Measurements from ENCODE around the gene DNAJC8. TPM values are rescaled to one million over a fixed set of nuclear protein-coding genes. Genes with fewer than 3 reads are reported as not detected.
A peak's percentile ranks its signal among the peaks of the same experiment; 100 is the strongest.

DNAJC8 gene
- total RNA-seq, 1 experiment from 2014 or later: 57.6 TPM

DNA sequence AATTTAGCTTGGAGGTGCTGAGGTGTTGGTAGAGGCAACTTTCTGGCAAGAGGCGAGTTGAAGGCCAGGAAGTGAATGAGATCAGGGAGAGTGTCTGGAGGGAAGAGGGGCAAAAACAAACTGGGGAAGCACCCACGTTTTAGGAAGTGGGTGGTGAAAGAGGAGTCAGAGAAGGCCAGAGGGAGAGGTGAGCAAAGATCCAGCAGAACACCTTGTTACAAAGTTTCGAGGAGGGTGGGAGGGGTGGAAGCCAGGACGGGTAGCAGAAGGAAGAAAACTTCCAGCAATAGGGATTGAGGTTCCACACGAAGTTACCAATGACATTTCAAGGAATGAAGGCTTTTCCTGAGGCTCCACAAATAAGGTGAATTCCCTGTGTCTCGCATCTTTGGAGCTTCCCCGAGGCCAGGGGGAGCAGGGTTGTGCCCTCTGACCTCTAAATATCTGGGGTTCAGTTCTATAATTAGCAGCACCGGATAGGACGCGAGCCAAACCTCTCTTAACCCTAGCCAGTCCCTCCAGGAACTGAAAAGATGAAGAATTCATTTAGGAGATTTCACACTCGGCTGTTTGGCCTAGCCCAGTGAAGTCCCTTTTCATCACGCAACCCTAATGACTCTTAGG, 25.9 kb upstream of the DNAJC8 start:
- TSS peak; percentile 89 for BruUV-seq (replicated peaks)
- DNase-seq: no peak
- Mint-ChIP-seq H3K4me3 (ENCODE audit: low read depth, unreplicated experiment) (peak overlapping the region; percentile 77), H3K9me3 (ENCODE audit: low read depth, unreplicated experiment) (no peaks in the 10 kb centered on the region), H3K4me1 (ENCODE audit: low read depth, unreplicated experiment) (peaks cover 18% of the 10 kb centered on the region), H3K27ac (ENCODE audit: unreplicated experiment) (peak overlapping the region; percentile 99), H3K36me3 (ENCODE audit: insufficient read depth, unreplicated experiment) (peaks cover 35% of the 10 kb centered on the region), H3K27me3 (ENCODE audit: unreplicated experiment) (no peaks in the 10 kb centered on the region)
- TF ChIP-seq, protein P1, sequence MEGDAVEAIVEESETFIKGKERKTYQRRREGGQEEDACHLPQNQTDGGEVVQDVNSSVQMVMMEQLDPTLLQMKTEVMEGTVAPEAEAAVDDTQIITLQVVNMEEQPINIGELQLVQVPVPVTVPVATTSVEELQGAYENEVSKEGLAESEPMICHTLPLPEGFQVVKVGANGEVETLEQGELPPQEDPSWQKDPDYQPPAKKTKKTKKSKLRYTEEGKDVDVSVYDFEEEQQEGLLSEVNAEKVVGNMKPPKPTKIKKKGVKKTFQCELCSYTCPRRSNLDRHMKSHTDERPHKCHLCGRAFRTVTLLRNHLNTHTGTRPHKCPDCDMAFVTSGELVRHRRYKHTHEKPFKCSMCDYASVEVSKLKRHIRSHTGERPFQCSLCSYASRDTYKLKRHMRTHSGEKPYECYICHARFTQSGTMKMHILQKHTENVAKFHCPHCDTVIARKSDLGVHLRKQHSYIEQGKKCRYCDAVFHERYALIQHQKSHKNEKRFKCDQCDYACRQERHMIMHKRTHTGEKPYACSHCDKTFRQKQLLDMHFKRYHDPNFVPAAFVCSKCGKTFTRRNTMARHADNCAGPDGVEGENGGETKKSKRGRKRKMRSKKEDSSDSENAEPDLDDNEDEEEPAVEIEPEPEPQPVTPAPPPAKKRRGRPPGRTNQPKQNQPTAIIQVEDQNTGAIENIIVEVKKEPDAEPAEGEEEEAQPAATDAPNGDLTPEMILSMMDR (IDR thresholded peaks at IDR 0.05; ENCODE audit: unreplicated experiment): no peak
- CTCF ChIA-PET: interaction anchor here (0.5 to 1.5 kb wide), 2 partner anchors 10 to 111 kb away, joined by 3 to 8 read pairs; no protein-coding TSS in a partner anchor
- intact Hi-C loops (cut with micrococcal nuclease; ENCODE audit: unreplicated experiment): no loop called here

- peak overlapping the region; percentile 99 for H3K27ac Mint-ChIP-seq (ENCODE audit: unreplicated experiment)
- no peak for DNase-seq
- no TSS peak for BruUV-seq (replicated peaks)
- TF ChIP-seq, protein P1 (IDR thresholded peaks at IDR 0.05; ENCODE audit: unreplicated experiment): no peak
- CTCF ChIA-PET: interaction anchor here (1.5 kb wide), 1 partner anchor 9 kb away, joined by 8 read pairs; no protein-coding TSS in a partner anchor
- H3K27me3 Mint-ChIP-seq (ENCODE audit: unreplicated experiment): no peaks in the 10 kb centered on the region
- intact Hi-C loops (cut with micrococcal nuclease; ENCODE audit: unreplicated experiment): no loop called here
- H3K4me3 Mint-ChIP-seq (ENCODE audit: low read depth, unreplicated experiment): no peak overlapping the region
- H3K4me1 Mint-ChIP-seq (ENCODE audit: low read depth, unreplicated experiment): peaks cover 18% of the 10 kb centered on the region
- peaks cover 35% of the 10 kb centered on the region for H3K36me3 Mint-ChIP-seq (ENCODE audit: insufficient read depth, unreplicated experiment)
- no peaks in the 10 kb centered on the region for H3K9me3 Mint-ChIP-seq (ENCODE audit: low read depth, unreplicated experiment)
Measured at GRCh38 chr1:28257736-28258135, 24.9 kb upstream of the DNAJC8 start.

DNA sequence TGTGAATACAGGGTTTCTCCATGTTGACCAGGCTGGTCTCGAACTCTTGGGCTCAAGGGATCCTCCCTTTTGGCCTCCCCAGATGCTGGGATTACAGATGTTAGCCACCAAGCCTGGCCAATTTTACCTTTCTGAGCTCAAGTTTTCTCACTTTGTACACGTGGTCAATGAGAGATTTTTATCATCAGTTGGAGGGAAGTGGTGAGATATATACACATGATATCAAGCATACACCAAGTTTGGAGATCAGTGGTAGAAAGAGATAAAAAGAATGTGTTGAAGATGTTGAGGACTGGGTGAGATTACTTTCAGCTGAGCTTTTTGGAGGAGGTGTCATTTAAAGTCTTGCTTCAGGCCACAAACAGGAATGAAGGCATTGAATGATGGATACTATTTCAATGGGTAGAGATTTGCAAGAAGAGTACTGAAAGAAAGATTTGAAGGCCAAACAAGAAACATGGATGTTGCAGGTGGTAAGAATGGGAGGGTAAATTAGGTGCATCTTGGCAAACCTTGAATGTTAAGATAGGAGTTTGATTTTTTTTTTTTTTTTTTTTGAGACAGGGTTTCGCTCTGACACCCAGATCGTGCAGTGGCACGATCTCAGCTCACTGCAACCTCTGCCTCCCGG, 23.5 kb upstream of the DNAJC8 start:
- CTCF ChIA-PET: interaction anchor here (0.5 kb wide), 1 partner anchor 18 kb away, joined by 4 read pairs; no protein-coding TSS in a partner anchor
- no TSS peak for BruUV-seq (replicated peaks)

GRCh38 chr1:28249866-28250295, 17.1 kb upstream of the DNAJC8 start:
- Mint-ChIP-seq H3K9me3 (ENCODE audit: low read depth, unreplicated experiment) (no peaks in the 10 kb centered on the region), H3K27ac (ENCODE audit: unreplicated experiment) (peak overlapping the region; percentile 96), H3K4me1 (ENCODE audit: low read depth, unreplicated experiment) (peaks cover 29% of the 10 kb centered on the region), H3K27me3 (ENCODE audit: unreplicated experiment) (no peaks in the 10 kb centered on the region), H3K4me3 (ENCODE audit: low read depth, unreplicated experiment) (no peak overlapping the region), H3K36me3 (ENCODE audit: insufficient read depth, unreplicated experiment) (peaks cover 22% of the 10 kb centered on the region)
- TF ChIP-seq, protein P1 (IDR thresholded peaks at IDR 0.05; ENCODE audit: unreplicated experiment): no peak
- intact Hi-C loops (cut with micrococcal nuclease; ENCODE audit: unreplicated experiment): loop anchor here (5.0 to 10.0 kb wide), 3 partner anchors 72 to 255 kb away; partner anchors contain the start of gene RCC1
- no peak for DNase-seq
- BruUV-seq (replicated peaks): no TSS peak
- CTCF ChIA-PET: interaction anchor here (0.6 to 3.3 kb wide), 8 partner anchors 10 to 119 kb away, joined by 3 to 59 read pairs (median 8); partner anchors contain the start of genes ATP5IF1, PHACTR4 and SESN2

More for the DNA sequence above, 23.5 kb upstream of the DNAJC8 start:
- Mint-ChIP-seq H3K27ac (ENCODE audit: unreplicated experiment) (no peak overlapping the region), H3K4me3 (ENCODE audit: low read depth, unreplicated experiment) (no peak overlapping the region), H3K27me3 (ENCODE audit: unreplicated experiment) (no peaks in the 10 kb centered on the region), H3K36me3 (ENCODE audit: insufficient read depth, unreplicated experiment) (peaks cover 29% of the 10 kb centered on the region), H3K9me3 (ENCODE audit: low read depth, unreplicated experiment) (no peaks in the 10 kb centered on the region), H3K4me1 (ENCODE audit: low read depth, unreplicated experiment) (peaks cover 18% of the 10 kb centered on the region)
- intact Hi-C loops (cut with micrococcal nuclease; ENCODE audit: unreplicated experiment): no loop called here
- TF ChIP-seq, protein P1 (IDR thresholded peaks at IDR 0.05; ENCODE audit: unreplicated experiment): no peak
- no peak for DNase-seq

Data from Calu3 (cell line).